HL-60 (cell line): ENCODE measurements around the gene EPHB2.

Source experiments
- GABPA ChIP-seq: IDR thresholded peaks from 2 replicates; pipeline ENCODE4 v1.6.1; 2012; ENCODE audit warnings: low read depth
- POLR2AphosphoS5 ChIP-seq: IDR thresholded peaks from 2 replicates; pipeline ENCODE4 v1.6.1; 2012; ENCODE audit warnings: low read depth
- SPI1 ChIP-seq: IDR thresholded peaks from 2 replicates; pipeline ENCODE4 v1.6.1; 2012; ENCODE audit warnings: low read depth, mild to moderate bottlenecking, borderline replicate concordance
- TF ChIP-seq, protein P1 (sequence below): IDR thresholded peaks from one replicate; pipeline ENCODE4 v1.5.1; 2011; ENCODE audit warnings: low read length, control low read depth, inconsistent platforms; ENCODE audit not compliant: insufficient read depth
- TF ChIP-seq, protein P2 (sequence below): IDR thresholded peaks from 2 replicates; pipeline ENCODE4 v1.6.1; 2012; ENCODE audit warnings: low read depth; ENCODE audit not compliant: insufficient replicate concordance

DNA sequence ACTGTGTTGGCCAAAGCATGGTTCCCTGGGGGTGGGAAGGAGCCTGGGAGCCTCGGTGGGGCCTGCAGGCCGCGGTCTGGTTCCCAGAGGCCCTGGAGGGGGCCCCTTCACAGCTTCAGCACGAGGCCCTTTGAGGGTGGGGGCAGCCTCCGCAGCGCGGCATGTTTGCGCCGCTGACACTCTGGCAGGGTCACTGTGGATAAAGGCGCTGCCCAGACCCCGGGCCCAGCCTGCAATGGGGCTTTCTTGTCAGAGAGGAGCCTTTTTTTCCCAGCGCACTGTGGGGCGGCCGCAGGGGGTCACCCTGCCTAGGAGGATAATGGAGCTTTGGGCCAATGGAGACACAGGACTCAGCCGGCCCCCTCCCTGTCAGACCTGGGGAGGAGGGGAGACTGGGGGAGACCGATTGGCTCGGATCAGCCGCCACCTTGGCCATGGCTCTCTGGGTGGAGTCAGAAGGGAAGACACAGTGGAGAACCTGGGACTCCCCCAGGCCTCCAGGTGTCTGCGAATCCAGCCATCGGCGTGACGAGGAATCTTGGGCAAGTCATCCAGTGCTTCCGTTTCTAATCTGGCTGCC lies 26.0 kb downstream of the EPHB2 start:
- TF ChIP-seq, protein P1, sequence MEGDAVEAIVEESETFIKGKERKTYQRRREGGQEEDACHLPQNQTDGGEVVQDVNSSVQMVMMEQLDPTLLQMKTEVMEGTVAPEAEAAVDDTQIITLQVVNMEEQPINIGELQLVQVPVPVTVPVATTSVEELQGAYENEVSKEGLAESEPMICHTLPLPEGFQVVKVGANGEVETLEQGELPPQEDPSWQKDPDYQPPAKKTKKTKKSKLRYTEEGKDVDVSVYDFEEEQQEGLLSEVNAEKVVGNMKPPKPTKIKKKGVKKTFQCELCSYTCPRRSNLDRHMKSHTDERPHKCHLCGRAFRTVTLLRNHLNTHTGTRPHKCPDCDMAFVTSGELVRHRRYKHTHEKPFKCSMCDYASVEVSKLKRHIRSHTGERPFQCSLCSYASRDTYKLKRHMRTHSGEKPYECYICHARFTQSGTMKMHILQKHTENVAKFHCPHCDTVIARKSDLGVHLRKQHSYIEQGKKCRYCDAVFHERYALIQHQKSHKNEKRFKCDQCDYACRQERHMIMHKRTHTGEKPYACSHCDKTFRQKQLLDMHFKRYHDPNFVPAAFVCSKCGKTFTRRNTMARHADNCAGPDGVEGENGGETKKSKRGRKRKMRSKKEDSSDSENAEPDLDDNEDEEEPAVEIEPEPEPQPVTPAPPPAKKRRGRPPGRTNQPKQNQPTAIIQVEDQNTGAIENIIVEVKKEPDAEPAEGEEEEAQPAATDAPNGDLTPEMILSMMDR: no peak
- TF ChIP-seq POLR2AphosphoS5 (no peak), SPI1 (no peak), GABPA (no peak)
- TF ChIP-seq, protein P2, sequence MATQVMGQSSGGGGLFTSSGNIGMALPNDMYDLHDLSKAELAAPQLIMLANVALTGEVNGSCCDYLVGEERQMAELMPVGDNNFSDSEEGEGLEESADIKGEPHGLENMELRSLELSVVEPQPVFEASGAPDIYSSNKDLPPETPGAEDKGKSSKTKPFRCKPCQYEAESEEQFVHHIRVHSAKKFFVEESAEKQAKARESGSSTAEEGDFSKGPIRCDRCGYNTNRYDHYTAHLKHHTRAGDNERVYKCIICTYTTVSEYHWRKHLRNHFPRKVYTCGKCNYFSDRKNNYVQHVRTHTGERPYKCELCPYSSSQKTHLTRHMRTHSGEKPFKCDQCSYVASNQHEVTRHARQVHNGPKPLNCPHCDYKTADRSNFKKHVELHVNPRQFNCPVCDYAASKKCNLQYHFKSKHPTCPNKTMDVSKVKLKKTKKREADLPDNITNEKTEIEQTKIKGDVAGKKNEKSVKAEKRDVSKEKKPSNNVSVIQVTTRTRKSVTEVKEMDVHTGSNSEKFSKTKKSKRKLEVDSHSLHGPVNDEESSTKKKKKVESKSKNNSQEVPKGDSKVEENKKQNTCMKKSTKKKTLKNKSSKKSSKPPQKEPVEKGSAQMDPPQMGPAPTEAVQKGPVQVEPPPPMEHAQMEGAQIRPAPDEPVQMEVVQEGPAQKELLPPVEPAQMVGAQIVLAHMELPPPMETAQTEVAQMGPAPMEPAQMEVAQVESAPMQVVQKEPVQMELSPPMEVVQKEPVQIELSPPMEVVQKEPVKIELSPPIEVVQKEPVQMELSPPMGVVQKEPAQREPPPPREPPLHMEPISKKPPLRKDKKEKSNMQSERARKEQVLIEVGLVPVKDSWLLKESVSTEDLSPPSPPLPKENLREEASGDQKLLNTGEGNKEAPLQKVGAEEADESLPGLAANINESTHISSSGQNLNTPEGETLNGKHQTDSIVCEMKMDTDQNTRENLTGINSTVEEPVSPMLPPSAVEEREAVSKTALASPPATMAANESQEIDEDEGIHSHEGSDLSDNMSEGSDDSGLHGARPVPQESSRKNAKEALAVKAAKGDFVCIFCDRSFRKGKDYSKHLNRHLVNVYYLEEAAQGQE: no peak
